GM23248 (cell line): ENCODE measurements around the gene ERI3. TPM values are rescaled to one million over a fixed set of nuclear protein-coding genes. Genes with fewer than 3 reads are reported as not detected.
A peak's percentile ranks its signal among the peaks of the same experiment; 100 is the strongest.

Experiments
- DNase-seq: peaks from one replicate; pipeline ENCODE4 v3.0.0-alpha.2; 2015
- H2AFZ ChIP-seq: fragments of 200-600 bp; sonication (generic); 2 replicates; pipeline ENCODE4 v1.6.1; 2016; ENCODE audit warnings: antibody characterized with exemption
- H3F3A ChIP-seq: fragments of 200-600 bp; sonication (generic); 2 replicates; pipeline ENCODE4 v1.6.1; 2016; ENCODE audit warnings: mild to moderate bottlenecking, antibody characterized with exemption, mixed run types; ENCODE audit not compliant: insufficient read depth
- H3K27ac ChIP-seq: fragments of 200-600 bp; sonication (generic); 2 replicates; pipeline ENCODE4 v1.5.1; 2016; ENCODE audit warnings: mild to moderate bottlenecking
- H3K27me3 ChIP-seq: fragments of 200-600 bp; sonication (generic); replicated peaks from 2 replicates; pipeline ENCODE4 v1.6.1; 2016; ENCODE audit warnings: mild to moderate bottlenecking; ENCODE audit not compliant: insufficient read depth
- H3K36me3 ChIP-seq: fragments of 200-600 bp; sonication (generic); 2 replicates; pipeline ENCODE4 v1.6.1; 2016; ENCODE audit warnings: low read depth, mild to moderate bottlenecking
- H3K4me1 ChIP-seq: fragments of 200-600 bp; sonication (generic); 2 replicates; pipeline ENCODE4 v1.6.1; 2016; ENCODE audit warnings: mild to moderate bottlenecking; ENCODE audit not compliant: insufficient read depth
- H3K4me2 ChIP-seq: fragments of 200-600 bp; sonication (generic); one replicate; pipeline ENCODE4 v1.6.1; 2016; ENCODE audit warnings: mild to moderate bottlenecking; ENCODE audit not compliant: unreplicated experiment
- H3K4me3 ChIP-seq: fragments of 200-600 bp; sonication (generic); 2 replicates; pipeline ENCODE4 v1.5.1; 2016; ENCODE audit warnings: mild to moderate bottlenecking
- H3K79me2 ChIP-seq: fragments of 200-600 bp; sonication (generic); 2 replicates; pipeline ENCODE4 v1.6.1; 2016; ENCODE audit warnings: mild to moderate bottlenecking; ENCODE audit not compliant: insufficient read depth
- H3K9ac ChIP-seq: fragments of 200-600 bp; sonication (generic); 2 replicates; pipeline ENCODE4 v1.6.1; 2016; ENCODE audit warnings: mild to moderate bottlenecking
- H3K9me2 ChIP-seq: fragments of 200-600 bp; sonication (generic); 2 replicates; pipeline ENCODE4 v1.6.1; 2016; ENCODE audit warnings: mixed run types, mild to moderate bottlenecking, moderate library complexity; ENCODE audit not compliant: insufficient read depth
- H3K9me3 ChIP-seq: fragments of 200-600 bp; sonication (generic); one replicate; pipeline ENCODE4 v1.6.1; 2017; ENCODE audit warnings: low read depth
- H4K20me1 ChIP-seq: fragments of 200-600 bp; sonication (generic); 2 replicates; pipeline ENCODE4 v1.6.0; 2016; ENCODE audit not compliant: insufficient read depth
- EZH2 ChIP-seq: fragments of 200-600 bp; sonication (generic); IDR thresholded peaks from 2 replicates; pipeline ENCODE4 v1.6.1; 2018; ENCODE audit warnings: antibody characterized with exemption, mild to moderate bottlenecking; ENCODE audit not compliant: insufficient read depth, poor library complexity, severe bottlenecking
- EZH2phosphoT487 ChIP-seq: fragments of 200-600 bp; sonication (generic); IDR thresholded peaks from 2 replicates; pipeline ENCODE4 v1.6.1; 2018; ENCODE audit warnings: antibody characterized with exemption, moderate library complexity, mild to moderate bottlenecking, low read depth; ENCODE audit not compliant: insufficient read depth
- WGBS, 2 experiments: methylation state at CpG; one replicate each; pipeline ENCODE4 v1.1.6; 2015 to 2017; ENCODE audit warnings: low lambda C conversion rate in 2 of 2, low coverage in 1 of 2; ENCODE audit errors: missing lambda C conversion rate in 2 of 2; 5-methylcytosine and 5-hydroxymethylcytosine counted together
- in situ Hi-C: fragments of 300-500 bp; cut with MboI; formaldehyde crosslinking; loops from 2 replicates; pipeline ENCODE4 v1.15.0; 2020
- polyA plus RNA-seq: library from polyadenylated mRNA; unstranded; fragments of >200 nt; fragmentation: Nextera tagmentation; extraction: Ambion mirVana; gene quantifications from 2 replicates; pipeline ENCODE4 v1.2.1, GENCODE V29; 2016
- total RNA-seq: library from RNA; depleted of rRNA; stranded (reverse); fragments of >200 nt; shearing (Covaris generic); gene quantifications from 2 replicates; pipeline ENCODE4 v1.2.3, GENCODE V29; 2014

Gene ERI3
- total and polyA plus RNA-seq, 2 experiments from 2014 or later, result 51.2 to 83.4 TPM

DNA sequence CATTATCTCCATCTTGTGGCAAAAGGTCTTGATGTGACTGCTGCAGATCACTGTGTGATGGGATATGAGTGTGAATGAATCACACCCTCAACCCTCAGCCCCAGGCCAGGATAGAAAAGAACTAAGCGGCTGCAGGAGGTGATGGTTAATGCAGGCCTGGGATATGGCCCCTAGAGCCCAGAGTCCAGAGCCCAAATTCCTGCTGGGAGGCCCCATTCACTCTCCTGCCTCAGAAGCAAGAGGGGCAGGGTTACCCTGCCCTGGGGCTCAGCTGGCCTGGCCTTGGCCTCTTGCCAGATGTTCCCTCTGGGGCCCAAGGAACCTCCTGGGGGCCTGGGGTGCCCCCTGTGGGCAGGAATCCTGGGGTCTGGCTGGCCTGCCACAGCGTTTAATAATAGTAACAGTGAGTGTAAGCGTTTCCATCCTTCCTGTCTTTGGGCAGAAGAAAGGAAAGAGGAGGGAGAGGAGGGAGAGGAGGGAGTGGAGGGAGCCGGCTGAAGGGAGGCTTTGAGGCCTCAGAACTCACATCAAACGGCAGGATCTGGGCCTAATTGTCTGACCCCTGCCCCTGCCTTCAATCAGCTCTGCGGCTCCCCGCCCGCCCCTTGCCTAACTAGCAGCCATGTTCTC is 115.6 kb downstream of the ERI3 start:
- TF ChIP-seq EZH2, result no peak
- TF ChIP-seq EZH2phosphoT487, result no peak
- Histone ChIP-seq H3K79me2 (no peaks in the 10 kb centered on the region), H3K27me3 (no peaks in the 10 kb centered on the region), H3K4me2 (peak overlapping the region; percentile 4), H3K36me3 (no peaks in the 10 kb centered on the region), H3K9ac (no peak overlapping the region), H3K4me1 (peaks cover 12% of the 10 kb centered on the region), H2AFZ (no peak overlapping the region), H4K20me1 (no peaks in the 10 kb centered on the region), H3K9me2 (no peaks in the 10 kb centered on the region), H3K27ac (0 out of 2 replicates have a peak overlapping the region, but pooled peaks have one; percentile 4), H3K4me3 (no peak overlapping the region), H3K9me3 (no peaks in the 10 kb centered on the region), H3F3A (no peaks in the 10 kb centered on the region)
- in situ Hi-C loops, result no loop called here
- peak; percentile 52 for DNase-seq
- 56 to 64% methylated on average over 5 to 7 of the region's 8 CpGs for WGBS, 2 experiments

DNA sequence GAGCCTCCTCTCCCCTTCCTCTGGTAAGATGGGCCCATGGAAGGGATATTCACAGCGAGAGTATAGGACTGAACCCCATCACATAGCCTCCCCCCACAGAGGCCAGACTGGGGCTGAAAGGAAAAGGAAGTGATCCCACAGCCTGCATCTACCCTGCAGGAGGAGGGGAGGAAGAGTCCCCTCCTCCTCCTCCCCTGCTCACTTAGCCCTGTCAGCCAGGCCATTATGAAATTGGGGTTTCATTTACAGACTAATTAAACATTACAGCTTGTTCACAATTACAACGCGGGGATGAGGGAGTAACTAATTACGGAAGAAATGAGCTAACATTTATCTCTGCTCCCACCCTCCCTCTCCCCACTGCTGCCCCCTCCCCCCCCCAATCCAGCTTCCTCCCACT is 116.4 kb downstream of the ERI3 start:
- no peak overlapping the region for H3K4me3 ChIP-seq
- no peak overlapping the region for H2AFZ ChIP-seq
- peaks cover 12% of the 10 kb centered on the region for H3K4me1 ChIP-seq
- in situ Hi-C loops, result no loop called here
- no peak overlapping the region for H3K27ac ChIP-seq
- 70 to 77% methylated on average over 4 of the region's 4 CpGs for WGBS, 2 experiments
- TF ChIP-seq EZH2phosphoT487 (no peak), EZH2 (no peak)
- no peaks in the 10 kb centered on the region for H3F3A ChIP-seq
- no peaks in the 10 kb centered on the region for H3K9me3 ChIP-seq
- no peak overlapping the region for H3K9ac ChIP-seq
- H3K27me3 ChIP-seq, result no peaks in the 10 kb centered on the region
- H3K4me2 ChIP-seq, result no peak overlapping the region
- DNase-seq, result no peak
- no peaks in the 10 kb centered on the region for H4K20me1 ChIP-seq
- no peaks in the 10 kb centered on the region for H3K9me2 ChIP-seq
- H3K36me3 ChIP-seq, result no peaks in the 10 kb centered on the region
- H3K79me2 ChIP-seq, result no peaks in the 10 kb centered on the region

DNA sequence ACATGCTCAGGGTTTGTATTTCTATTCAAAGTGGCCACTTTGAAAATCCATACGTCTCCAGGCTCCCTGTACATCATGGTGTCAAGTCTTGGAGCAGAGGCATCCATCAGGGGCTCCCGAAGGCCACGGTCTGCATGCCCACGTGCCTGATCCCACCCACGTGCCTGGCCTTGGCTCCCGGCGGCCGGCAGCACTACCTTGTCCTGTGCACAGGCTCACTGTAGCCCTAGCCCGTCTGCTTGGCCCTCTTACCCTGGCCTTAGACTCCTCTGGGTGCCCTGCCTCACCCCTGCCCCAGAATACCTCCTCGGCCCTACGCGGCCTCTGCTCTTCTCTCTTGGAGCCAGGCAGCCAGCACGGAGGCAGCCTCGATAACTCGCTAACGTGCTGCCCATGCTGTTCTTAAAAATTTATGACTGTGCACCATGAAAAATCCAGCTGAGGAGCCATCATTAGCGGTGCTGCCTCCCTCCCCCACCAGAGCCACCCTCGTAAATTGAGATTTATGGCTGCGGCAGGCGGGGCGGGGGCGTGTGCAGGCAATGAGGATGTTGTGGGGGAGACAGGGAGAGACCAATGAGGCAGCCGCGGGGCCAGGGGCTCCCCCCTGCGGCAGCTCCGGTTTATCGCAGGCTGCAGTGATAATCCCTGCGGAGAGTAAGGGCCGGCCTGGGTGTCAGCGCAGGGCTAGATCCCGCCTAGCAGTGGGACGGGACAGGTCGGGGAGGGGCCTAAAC is 117.2 kb downstream of the ERI3 start:
- Histone ChIP-seq H3K36me3 (no peaks in the 10 kb centered on the region), H3K4me2 (no peak overlapping the region), H2AFZ (no peak overlapping the region), H3K9me2 (no peaks in the 10 kb centered on the region), H3K27me3 (no peaks in the 10 kb centered on the region), H4K20me1 (no peaks in the 10 kb centered on the region), H3F3A (no peaks in the 10 kb centered on the region), H3K79me2 (no peaks in the 10 kb centered on the region), H3K9ac (no peak overlapping the region), H3K9me3 (no peaks in the 10 kb centered on the region), H3K4me1 (peaks cover 12% of the 10 kb centered on the region), H3K27ac (no peak overlapping the region), H3K4me3 (no peak overlapping the region)
- in situ Hi-C loops, result no loop called here
- peak; percentile 23 for DNase-seq
- 86 to 89% methylated on average over 23 to 33 of the region's 33 CpGs for WGBS, 2 experiments
- TF ChIP-seq EZH2 (no peak), EZH2phosphoT487 (no peak)

DNA sequence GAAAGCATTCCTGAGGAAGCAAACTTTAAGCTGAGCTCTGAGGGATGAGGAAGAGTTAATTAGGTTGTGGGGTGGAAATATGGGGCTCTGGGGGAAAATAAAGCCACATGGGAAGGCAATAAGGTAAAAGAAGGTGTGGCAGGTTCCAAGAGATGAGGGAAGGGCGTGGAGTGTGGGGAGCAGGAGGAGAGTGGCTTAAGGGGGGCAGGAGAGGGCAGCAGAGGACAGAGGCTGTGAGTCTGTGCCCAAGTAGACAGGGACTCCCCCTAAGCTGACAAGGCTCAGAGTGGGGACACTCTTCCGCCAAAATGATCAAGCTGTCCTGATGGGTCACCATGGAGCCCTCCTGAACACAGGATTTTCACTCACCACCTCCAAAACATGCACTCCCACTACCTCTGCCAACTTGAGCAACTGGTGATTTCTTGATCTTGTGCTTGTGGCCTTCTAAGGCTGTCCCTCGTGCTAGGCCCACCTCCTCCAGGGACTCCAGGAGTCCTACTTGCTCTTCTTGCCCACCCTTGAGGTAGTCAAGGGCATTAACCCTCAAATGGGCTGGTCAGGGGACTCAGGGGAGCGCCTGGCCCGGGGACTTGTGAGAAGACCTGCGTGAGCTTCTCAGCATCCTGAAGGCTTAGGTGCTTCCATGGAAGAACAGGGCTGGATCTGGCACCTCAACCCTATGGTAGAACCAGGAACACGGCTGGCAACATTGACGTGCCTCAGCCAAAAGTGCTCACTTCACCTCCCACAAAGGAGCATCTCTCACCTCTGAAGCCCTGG is 118.4 kb downstream of the ERI3 start:
- no peak for DNase-seq
- H3K9me2 ChIP-seq, result no peaks in the 10 kb centered on the region
- H3K27ac ChIP-seq, result no peak overlapping the region
- H3K9me3 ChIP-seq, result no peaks in the 10 kb centered on the region
- H3K9ac ChIP-seq, result no peak overlapping the region
- H2AFZ ChIP-seq, result no peak overlapping the region
- no peak overlapping the region for H3K4me2 ChIP-seq
- in situ Hi-C loops, result no loop called here
- no peaks in the 10 kb centered on the region for H3K79me2 ChIP-seq
- H3K27me3 ChIP-seq, result no peaks in the 10 kb centered on the region
- no peaks in the 10 kb centered on the region for H4K20me1 ChIP-seq
- no peaks in the 10 kb centered on the region for H3F3A ChIP-seq
- no peak for TF ChIP-seq EZH2phosphoT487
- TF ChIP-seq EZH2, result no peak
- no peak overlapping the region for H3K4me3 ChIP-seq
- H3K4me1 ChIP-seq, result peaks cover 12% of the 10 kb centered on the region
- no peaks in the 10 kb centered on the region; the same call in 1 of the 2 replicates for H3K36me3 ChIP-seq
- 83 to 86% methylated on average over 6 to 8 of the region's 8 CpGs for WGBS, 2 experiments
